ENCODE measurements around the gene DMPK.

- TF ChIP-seq FOXK2 (IDR thresholded peaks at IDR 0.05), result no peak
- TF ChIP-seq BHLHE40 (IDR thresholded peaks at IDR 0.05; ENCODE audit: borderline replicate concordance), result no peak
- no peak for TF ChIP-seq NFRKB (IDR thresholded peaks at IDR 0.05)
- no peak for TF ChIP-seq ZNF384 (IDR thresholded peaks at IDR 0.05)
- no peak for TF ChIP-seq L3MBTL2 (conservative IDR thresholded peaks at IDR 0.05)
- no peak for TF ChIP-seq TARDBP (IDR thresholded peaks at IDR 0.05)
- no peak for TF ChIP-seq FOXM1 (IDR thresholded peaks at IDR 0.05; ENCODE audit: borderline replicate concordance)
- no peak for TF ChIP-seq ARNT (IDR thresholded peaks at IDR 0.05)
- no peak for TF ChIP-seq SP1 (IDR thresholded peaks at IDR 0.05)
- no peak for TF ChIP-seq SUZ12 (IDR thresholded peaks at IDR 0.05)
- no peak for TF ChIP-seq FOXA1 (IDR thresholded peaks at IDR 0.05)
Measured at GRCh38 chr19:45747513-45747912, 34.8 kb downstream of the DMPK start.

All from HEK293T (cell line).